ENCODE results near the gene AKR1D1. TPM values are rescaled to one million over a fixed set of nuclear protein-coding genes. Genes with fewer than 3 reads are reported as not detected.

AKR1D1 gene
- polyA plus RNA-seq, 2 of the 4 experiments (the other 2 are of a cell fraction), result 0.06 TPM; not detected in 1

DNA sequence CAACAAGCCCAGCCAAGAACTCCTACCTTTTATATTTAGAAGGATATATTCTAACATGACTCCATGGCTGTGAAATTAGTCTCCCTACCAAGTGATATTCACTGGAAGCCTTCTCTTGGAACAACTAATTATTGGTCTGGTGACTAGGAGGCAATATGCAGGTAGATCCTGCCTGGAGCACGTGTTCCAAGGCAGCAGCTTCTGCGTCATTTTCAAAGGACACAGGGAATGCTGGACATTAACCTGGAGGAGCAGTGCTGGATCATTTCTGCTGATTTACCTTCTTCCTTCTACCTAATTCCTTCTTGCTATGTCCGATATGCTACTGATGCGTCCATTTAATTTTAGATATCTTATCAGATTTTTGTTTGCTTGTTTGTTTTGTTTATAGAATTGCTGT is 5.6 kb downstream of the AKR1D1 start:
- TF ChIP-seq, protein P1, sequence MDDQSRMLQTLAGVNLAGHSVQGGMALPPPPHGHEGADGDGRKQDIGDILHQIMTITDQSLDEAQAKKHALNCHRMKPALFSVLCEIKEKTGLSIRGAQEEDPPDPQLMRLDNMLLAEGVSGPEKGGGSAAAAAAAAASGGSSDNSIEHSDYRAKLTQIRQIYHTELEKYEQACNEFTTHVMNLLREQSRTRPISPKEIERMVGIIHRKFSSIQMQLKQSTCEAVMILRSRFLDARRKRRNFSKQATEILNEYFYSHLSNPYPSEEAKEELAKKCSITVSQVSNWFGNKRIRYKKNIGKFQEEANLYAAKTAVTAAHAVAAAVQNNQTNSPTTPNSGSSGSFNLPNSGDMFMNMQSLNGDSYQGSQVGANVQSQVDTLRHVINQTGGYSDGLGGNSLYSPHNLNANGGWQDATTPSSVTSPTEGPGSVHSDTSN (IDR thresholded peaks at IDR 0.05), result no peak
- TF ChIP-seq CHD4 (IDR thresholded peaks at IDR 0.05; ENCODE audit: borderline replicate concordance) (no peak), BHLHE40 (IDR thresholded peaks at IDR 0.05; ENCODE audit: low read depth, low read length) (no peak), CBX8 (IDR thresholded peaks at IDR 0.05) (no peak), CBX2 (IDR thresholded peaks at IDR 0.05; ENCODE audit: borderline replicate concordance, low read depth) (no peak), KDM5A (IDR thresholded peaks at IDR 0.05) (no peak), TP53 (CRISPR knock-in tag; IDR thresholded peaks at IDR 0.05) (no peak), POLR2A (IDR thresholded peaks at IDR 0.05; ENCODE audit: low read length) (no peak), PHF8 (IDR thresholded peaks at IDR 0.05; ENCODE audit: borderline replicate concordance, low read depth) (no peak), FOSB (CRISPR knock-in tag; IDR thresholded peaks at IDR 0.05) (no peak), ESRRA (IDR thresholded peaks at IDR 0.05; ENCODE audit: borderline replicate concordance, low read length) (no peak), RNF2 (IDR thresholded peaks at IDR 0.05; ENCODE audit: borderline replicate concordance, low read depth) (no peak), RAD21 (conservative IDR thresholded peaks at IDR 0.05 in 1 of 2, IDR thresholded peaks at IDR 0.05 in 1 of 2) (no peak)
- TF ChIP-seq, protein P2, sequence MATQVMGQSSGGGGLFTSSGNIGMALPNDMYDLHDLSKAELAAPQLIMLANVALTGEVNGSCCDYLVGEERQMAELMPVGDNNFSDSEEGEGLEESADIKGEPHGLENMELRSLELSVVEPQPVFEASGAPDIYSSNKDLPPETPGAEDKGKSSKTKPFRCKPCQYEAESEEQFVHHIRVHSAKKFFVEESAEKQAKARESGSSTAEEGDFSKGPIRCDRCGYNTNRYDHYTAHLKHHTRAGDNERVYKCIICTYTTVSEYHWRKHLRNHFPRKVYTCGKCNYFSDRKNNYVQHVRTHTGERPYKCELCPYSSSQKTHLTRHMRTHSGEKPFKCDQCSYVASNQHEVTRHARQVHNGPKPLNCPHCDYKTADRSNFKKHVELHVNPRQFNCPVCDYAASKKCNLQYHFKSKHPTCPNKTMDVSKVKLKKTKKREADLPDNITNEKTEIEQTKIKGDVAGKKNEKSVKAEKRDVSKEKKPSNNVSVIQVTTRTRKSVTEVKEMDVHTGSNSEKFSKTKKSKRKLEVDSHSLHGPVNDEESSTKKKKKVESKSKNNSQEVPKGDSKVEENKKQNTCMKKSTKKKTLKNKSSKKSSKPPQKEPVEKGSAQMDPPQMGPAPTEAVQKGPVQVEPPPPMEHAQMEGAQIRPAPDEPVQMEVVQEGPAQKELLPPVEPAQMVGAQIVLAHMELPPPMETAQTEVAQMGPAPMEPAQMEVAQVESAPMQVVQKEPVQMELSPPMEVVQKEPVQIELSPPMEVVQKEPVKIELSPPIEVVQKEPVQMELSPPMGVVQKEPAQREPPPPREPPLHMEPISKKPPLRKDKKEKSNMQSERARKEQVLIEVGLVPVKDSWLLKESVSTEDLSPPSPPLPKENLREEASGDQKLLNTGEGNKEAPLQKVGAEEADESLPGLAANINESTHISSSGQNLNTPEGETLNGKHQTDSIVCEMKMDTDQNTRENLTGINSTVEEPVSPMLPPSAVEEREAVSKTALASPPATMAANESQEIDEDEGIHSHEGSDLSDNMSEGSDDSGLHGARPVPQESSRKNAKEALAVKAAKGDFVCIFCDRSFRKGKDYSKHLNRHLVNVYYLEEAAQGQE (IDR thresholded peaks at IDR 0.05), result no peak
- TF ChIP-seq, protein P3, sequence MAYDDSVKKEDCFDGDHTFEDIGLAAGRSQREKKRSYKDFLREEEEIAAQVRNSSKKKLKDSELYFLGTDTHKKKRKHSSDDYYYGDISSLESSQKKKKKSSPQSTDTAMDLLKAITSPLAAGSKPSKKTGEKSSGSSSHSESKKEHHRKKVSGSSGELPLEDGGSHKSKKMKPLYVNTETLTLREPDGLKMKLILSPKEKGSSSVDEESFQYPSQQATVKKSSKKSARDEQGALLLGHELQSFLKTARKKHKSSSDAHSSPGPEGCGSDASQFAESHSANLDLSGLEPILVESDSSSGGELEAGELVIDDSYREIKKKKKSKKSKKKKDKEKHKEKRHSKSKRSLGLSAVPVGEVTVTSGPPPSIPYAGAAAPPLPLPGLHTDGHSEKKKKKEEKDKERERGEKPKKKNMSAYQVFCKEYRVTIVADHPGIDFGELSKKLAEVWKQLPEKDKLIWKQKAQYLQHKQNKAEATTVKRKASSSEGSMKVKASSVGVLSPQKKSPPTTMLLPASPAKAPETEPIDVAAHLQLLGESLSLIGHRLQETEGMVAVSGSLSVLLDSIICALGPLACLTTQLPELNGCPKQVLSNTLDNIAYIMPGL (CRISPR knock-in tag; IDR thresholded peaks at IDR 0.05; ENCODE audit: borderline replicate concordance), result no peak
- TF ChIP-seq, protein P4, sequence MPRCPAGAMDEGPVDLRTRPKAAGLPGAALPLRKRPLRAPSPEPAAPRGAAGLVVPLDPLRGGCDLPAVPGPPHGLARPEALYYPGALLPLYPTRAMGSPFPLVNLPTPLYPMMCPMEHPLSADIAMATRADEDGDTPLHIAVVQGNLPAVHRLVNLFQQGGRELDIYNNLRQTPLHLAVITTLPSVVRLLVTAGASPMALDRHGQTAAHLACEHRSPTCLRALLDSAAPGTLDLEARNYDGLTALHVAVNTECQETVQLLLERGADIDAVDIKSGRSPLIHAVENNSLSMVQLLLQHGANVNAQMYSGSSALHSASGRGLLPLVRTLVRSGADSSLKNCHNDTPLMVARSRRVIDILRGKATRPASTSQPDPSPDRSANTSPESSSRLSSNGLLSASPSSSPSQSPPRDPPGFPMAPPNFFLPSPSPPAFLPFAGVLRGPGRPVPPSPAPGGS (IDR thresholded peaks at IDR 0.05), result no peak
- Histone ChIP-seq H3K4me2 (no peak overlapping the region), H3K4me1 (no peaks in the 10 kb centered on the region), H3K27ac (no peak overlapping the region), H3K9me3 (no peaks in the 10 kb centered on the region), H3K4me3 (no peak overlapping the region)
- POLR2A ChIA-PET, result no interaction called here
- CTCF ChIA-PET, result no interaction called here
- FAIRE-seq, result no peak
- ATAC-seq, result no peak
- WGBS (ENCODE audit: missing lambda C conversion rate), result 65% methylated on average over 4 of the region's 4 CpGs
- DNase-seq (ENCODE audit: low read depth in 1 of 2, low spot score in 1 of 2), result no peak

DNA sequence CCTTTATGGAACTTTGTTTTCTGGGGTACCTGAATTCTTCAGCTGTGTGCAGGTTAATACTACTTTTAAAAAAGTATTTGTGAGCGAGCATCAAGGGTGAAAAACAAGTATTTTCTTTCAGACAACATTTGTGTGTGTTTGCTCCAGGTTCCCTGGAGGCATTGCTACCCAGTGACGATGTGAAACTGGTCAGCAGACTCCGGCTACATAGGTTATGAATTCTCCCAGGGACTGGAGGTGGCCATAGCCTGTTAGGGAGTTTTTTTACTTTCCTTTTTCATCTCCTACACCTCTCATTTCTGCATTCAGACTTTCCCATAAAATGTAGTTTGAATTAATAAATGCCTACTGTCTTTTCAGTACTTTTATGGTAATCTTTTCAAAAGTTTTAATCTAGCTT is 7.6 kb downstream of the AKR1D1 start:
- no peak overlapping the region for H3K4me2 ChIP-seq
- no peak for DNase-seq (ENCODE audit: low read depth in 1 of 2, low spot score in 1 of 2)
- TF ChIP-seq, protein P5, sequence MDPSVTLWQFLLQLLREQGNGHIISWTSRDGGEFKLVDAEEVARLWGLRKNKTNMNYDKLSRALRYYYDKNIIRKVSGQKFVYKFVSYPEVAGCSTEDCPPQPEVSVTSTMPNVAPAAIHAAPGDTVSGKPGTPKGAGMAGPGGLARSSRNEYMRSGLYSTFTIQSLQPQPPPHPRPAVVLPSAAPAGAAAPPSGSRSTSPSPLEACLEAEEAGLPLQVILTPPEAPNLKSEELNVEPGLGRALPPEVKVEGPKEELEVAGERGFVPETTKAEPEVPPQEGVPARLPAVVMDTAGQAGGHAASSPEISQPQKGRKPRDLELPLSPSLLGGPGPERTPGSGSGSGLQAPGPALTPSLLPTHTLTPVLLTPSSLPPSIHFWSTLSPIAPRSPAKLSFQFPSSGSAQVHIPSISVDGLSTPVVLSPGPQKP (IDR thresholded peaks at IDR 0.05; ENCODE audit: low read depth, low read length), result no peak
- no peak for TF ChIP-seq HOXA7 (CRISPR knock-in tag; IDR thresholded peaks at IDR 0.05)
- no peak for TF ChIP-seq CBX8 (IDR thresholded peaks at IDR 0.05)
- no peak for TF ChIP-seq ZSCAN20 (CRISPR knock-in tag; IDR thresholded peaks at IDR 0.05)
- TF ChIP-seq RNF2 (IDR thresholded peaks at IDR 0.05; ENCODE audit: borderline replicate concordance, low read depth), result no peak
- TF ChIP-seq CBX2 (IDR thresholded peaks at IDR 0.05; ENCODE audit: borderline replicate concordance, low read depth), result no peak
- TF ChIP-seq HEYL (CRISPR knock-in tag; IDR thresholded peaks at IDR 0.05), result no peak
- no peak for TF ChIP-seq RARB (CRISPR knock-in tag; IDR thresholded peaks at IDR 0.05)
- no peak for TF ChIP-seq ZC3H11A (IDR thresholded peaks at IDR 0.05)
- TF ChIP-seq CHD2 (IDR thresholded peaks at IDR 0.05; ENCODE audit: low read length, partially characterized antibody), result no peak
- no peaks in the 10 kb centered on the region for H3K9me3 ChIP-seq
- no peak overlapping the region for H3K27ac ChIP-seq
- CTCF ChIA-PET, result interaction anchor here (1.3 kb wide), 1 partner anchor 655 kb away, joined by 3 read pairs; no protein-coding TSS in a partner anchor
- POLR2A ChIA-PET, result interaction anchor here (0.7 kb wide), 1 partner anchor 504 kb away, joined by 3 read pairs; no protein-coding TSS in a partner anchor
- no peaks in the 10 kb centered on the region for H3K4me1 ChIP-seq
- no peak for ATAC-seq
- 11% methylated on average over 3 of the region's 3 CpGs for WGBS (ENCODE audit: missing lambda C conversion rate)
- no peak overlapping the region for H3K4me3 ChIP-seq
- no peak for FAIRE-seq
